Fibroblast of lung (primary cell): ENCODE data around the gene KCNJ5. TPM values are rescaled to one million over a fixed set of nuclear protein-coding genes. Genes with fewer than 3 reads are reported as not detected.

Experiments
- DNase-seq, 2 donors: peaks; one replicate each; pipeline versions ENCODE4 v3.0.0 to v3.0.0-alpha.2; 2010; ENCODE audit warnings: low read depth in 2 of 2
- H2AFZ ChIP-seq: 2 replicates; pipeline ENCODE4 v1.5.1; 2012; ENCODE audit warnings: low read length, control low read depth, inconsistent platforms
- H3K27ac ChIP-seq: 2 replicates; pipeline ENCODE4 v1.5.1; 2011; ENCODE audit warnings: low read length, control low read depth; ENCODE audit not compliant: insufficient read depth
- H3K27me3 ChIP-seq: 2 replicates; pipeline ENCODE4 v1.5.1; 2011; ENCODE audit warnings: mild to moderate bottlenecking, low read length; ENCODE audit not compliant: control insufficient read depth, insufficient read depth
- H3K36me3 ChIP-seq: 2 replicates; pipeline ENCODE4 v1.5.1; 2011; ENCODE audit warnings: low read length; ENCODE audit not compliant: control insufficient read depth, insufficient read depth
- H3K4me1 ChIP-seq: 2 replicates; pipeline ENCODE4 v1.5.1; 2011; ENCODE audit warnings: low read length; ENCODE audit not compliant: control insufficient read depth, insufficient read depth; ENCODE audit errors: extremely low read depth
- H3K4me2 ChIP-seq: 2 replicates; pipeline ENCODE4 v1.5.1; 2011; ENCODE audit warnings: low read length, control low read depth; ENCODE audit not compliant: insufficient read depth; ENCODE audit errors: extremely low read depth
- H3K4me3 ChIP-seq, 4 experiments: fragments of 200-600 bp in 1 of 4; sonication (generic) in 1 of 4; replicated peaks in 1 of 4; 2 replicates each; pipeline ENCODE4 v1.5.1; 2011 to 2016; ENCODE audit warnings: low read length in 4 of 4, low read depth in 3 of 4, mild to moderate bottlenecking in 3 of 4, control low read depth in 2 of 4, inconsistent platforms in 1 of 4, mixed read lengths in 1 of 4; ENCODE audit not compliant: insufficient read depth in 1 of 4; ENCODE audit errors: control extremely low read depth in 1 of 4
- H3K79me2 ChIP-seq: 2 replicates; pipeline ENCODE4 v1.5.1; 2012; ENCODE audit warnings: mild to moderate bottlenecking, low read length, inconsistent platforms; ENCODE audit not compliant: control insufficient read depth, insufficient read depth
- H3K9ac ChIP-seq: 2 replicates; pipeline ENCODE4 v1.5.1; 2011; ENCODE audit warnings: mild to moderate bottlenecking, low read length, control low read depth; ENCODE audit not compliant: insufficient read depth
- H3K9me3 ChIP-seq: 2 replicates; pipeline ENCODE4 v1.5.1; 2012; ENCODE audit warnings: low read depth, low read length; ENCODE audit not compliant: control insufficient read depth, insufficient read depth
- H4K20me1 ChIP-seq: 2 replicates; pipeline ENCODE4 v1.5.1; 2011; ENCODE audit warnings: low read length; ENCODE audit not compliant: control insufficient read depth, insufficient read depth; ENCODE audit errors: extremely low read depth
- CTCF ChIP-seq, 2 donors: IDR thresholded peaks in 1 of 2; conservative IDR thresholded peaks in 1 of 2; 1 replicate in 1 of 2; 2 replicates in 1 of 2; pipeline ENCODE4 v1.5.1; 2011 to 2012; ENCODE audit warnings: low read length in 2 of 2, control low read depth in 1 of 2, inconsistent platforms in 1 of 2, low read depth in 1 of 2, mild to moderate bottlenecking in 1 of 2
- EZH2 ChIP-seq: IDR thresholded peaks from 2 replicates; pipeline ENCODE4 v1.5.1; 2012; ENCODE audit warnings: low read length, control low read depth, mild to moderate bottlenecking; ENCODE audit errors: missing control alignments
- polyA plus RNA-seq, 2 donors: library from polyadenylated mRNA; depleted of rRNA in 1 of 2; stranded (reverse) in 1 of 2; unstranded in 1 of 2; fragments of >200 nt; gene quantifications; 2 replicates each; pipeline ENCODE4 v1.2.1, GENCODE V29; 2011 to 2012; ENCODE audit warnings: missing spikeins in 1 of 2
- total RNA-seq: library from RNA; depleted of rRNA; stranded (reverse); fragments of >200 nt; gene quantifications from 2 replicates; pipeline ENCODE4 v1.2.1, GENCODE V29; 2014

Gene KCNJ5
- total and polyA plus RNA-seq, 2 donors (not counting 1 experiment from before 2014, with no cell fraction given): 0.24 to 0.33 TPM

GRCh38 chr11:128940156-128940555 lies 49.0 kb downstream of the KCNJ5 start:
- H2AFZ ChIP-seq: no peak overlapping the region

GRCh38 chr11:128940603-128941002 lies 49.4 kb downstream of the KCNJ5 start:
- Histone ChIP-seq H3K4me2 (no peak overlapping the region), H3K4me3 (no peak overlapping the region), H3K4me1 (no peaks in the 10 kb centered on the region), H3K27me3 (peaks cover 8% of the 10 kb centered on the region), H3K27ac (no peak overlapping the region), H4K20me1 (no peaks in the 10 kb centered on the region), H3K36me3 (no peaks in the 10 kb centered on the region), H3K9me3 (no peaks in the 10 kb centered on the region), H3K9ac (no peak overlapping the region), H3K79me2 (no peaks in the 10 kb centered on the region), H2AFZ (no peak overlapping the region)
- no peak for TF ChIP-seq CTCF (conservative IDR thresholded peaks at IDR 0.05 in 1 of 2, IDR thresholded peaks at IDR 0.05 in 1 of 2; ENCODE audit: low read depth in 1 of 2, low read length in 2 of 2)
- no peak for TF ChIP-seq EZH2
- DNase-seq: no peak

More at GRCh38 chr11:128940156-128940555, 49.0 kb downstream of the KCNJ5 start:
- Histone ChIP-seq H3K4me2 (no peak overlapping the region), H3K27ac (no peak overlapping the region), H3K36me3 (no peaks in the 10 kb centered on the region), H3K9ac (no peak overlapping the region), H3K27me3 (peaks cover 8% of the 10 kb centered on the region), H3K4me3 (no peak overlapping the region), H3K9me3 (no peaks in the 10 kb centered on the region), H4K20me1 (no peaks in the 10 kb centered on the region), H3K79me2 (no peaks in the 10 kb centered on the region), H3K4me1 (no peaks in the 10 kb centered on the region)
- no peak for DNase-seq
- TF ChIP-seq EZH2 (no peak), CTCF (conservative IDR thresholded peaks at IDR 0.05 in 1 of 2, IDR thresholded peaks at IDR 0.05 in 1 of 2; ENCODE audit: low read depth in 1 of 2, low read length in 2 of 2) (no peak)

- Histone ChIP-seq H3K9ac (no peak overlapping the region), H3K4me2 (no peak overlapping the region), H4K20me1 (no peaks in the 10 kb centered on the region), H2AFZ (no peak overlapping the region), H3K4me1 (no peaks in the 10 kb centered on the region), H3K27ac (no peak overlapping the region), H3K9me3 (no peaks in the 10 kb centered on the region), H3K4me3 (no peak overlapping the region), H3K27me3 (peaks cover 8% of the 10 kb centered on the region), H3K79me2 (no peaks in the 10 kb centered on the region), H3K36me3 (no peaks in the 10 kb centered on the region)
- TF ChIP-seq CTCF (conservative IDR thresholded peaks at IDR 0.05 in 1 of 2, IDR thresholded peaks at IDR 0.05 in 1 of 2; ENCODE audit: low read depth in 1 of 2, low read length in 2 of 2): no peak
- no peak for TF ChIP-seq EZH2
- DNase-seq: no peak
Measured at GRCh38 chr11:128941110-128941509, 50.0 kb downstream of the KCNJ5 start.
